GM18505 (cell line): ENCODE measurements around the gene TM9SF4.
"Not testable (repeated sequence)": the region's sequence is repeated elsewhere in the genome, so short reads cannot be mapped to it uniquely, and the experiment has no call there.

ENCODE experiments used
- ATAC-seq: cut with Tn5 transposase; IDR thresholded peaks from one replicate; pipeline ENCODE4 v1.9.1; 2021; ENCODE audit not compliant: unreplicated experiment
- POLR2A ChIP-seq: IDR thresholded peaks from 4 replicates; pipeline ENCODE4 v1.6.1; 2011; ENCODE audit warnings: borderline replicate concordance; ENCODE audit not compliant: insufficient read depth, insufficient read length; ENCODE audit errors: extremely low read depth

The TM9SF4 gene

DNA sequence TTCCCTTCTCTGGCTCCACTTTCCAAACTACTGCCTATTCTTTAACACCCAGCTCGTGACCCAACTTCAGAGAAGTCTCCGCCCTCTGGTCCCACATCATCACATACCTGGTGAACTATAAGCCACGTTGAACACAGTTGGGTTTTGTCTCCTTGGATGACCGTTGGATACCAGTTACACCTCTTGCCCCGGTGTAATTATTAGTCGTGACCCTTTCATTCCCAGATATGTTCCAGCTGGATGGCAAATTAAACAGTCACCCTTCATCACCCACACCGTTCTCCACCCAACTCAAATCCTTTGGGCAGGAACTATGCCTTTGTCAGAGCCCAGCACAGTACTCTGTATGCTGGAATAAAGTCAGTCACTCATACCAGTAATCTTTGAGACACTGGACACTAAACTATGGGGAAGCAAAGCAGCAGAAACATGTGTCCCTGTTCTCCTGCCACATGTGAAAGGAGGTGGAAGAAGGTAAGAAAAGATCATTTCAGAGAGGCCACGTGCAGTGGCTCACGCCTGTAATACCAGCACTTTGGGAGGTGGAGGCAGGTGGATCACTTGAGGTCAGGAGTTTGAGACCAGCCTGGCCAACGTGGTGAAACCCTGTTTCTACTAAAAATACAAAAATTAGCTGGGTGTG, 75.6 kb downstream of the TM9SF4 start:
- TF ChIP-seq POLR2A: no peak
- ATAC-seq: no peak

DNA sequence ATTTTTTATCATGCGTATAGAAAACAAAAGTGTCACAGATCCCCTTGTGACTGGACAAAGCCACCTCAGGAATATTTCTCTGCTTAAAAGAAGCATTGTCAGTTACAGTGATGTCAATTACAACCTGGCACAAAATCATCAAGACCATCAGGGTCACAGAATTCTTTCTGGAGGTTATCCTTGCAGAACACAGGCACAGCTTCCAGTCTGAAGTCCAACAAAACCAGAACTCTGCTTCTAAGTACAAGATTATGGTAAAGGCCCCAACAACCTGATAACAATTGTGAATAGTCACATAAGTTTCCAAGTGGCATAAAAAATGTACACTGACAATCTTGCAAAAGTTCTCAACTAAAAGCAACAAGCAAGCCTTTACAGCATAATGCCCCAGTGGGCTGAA, 77.0 kb downstream of the TM9SF4 start:
- no peak for TF ChIP-seq POLR2A
- ATAC-seq: no peak

DNA sequence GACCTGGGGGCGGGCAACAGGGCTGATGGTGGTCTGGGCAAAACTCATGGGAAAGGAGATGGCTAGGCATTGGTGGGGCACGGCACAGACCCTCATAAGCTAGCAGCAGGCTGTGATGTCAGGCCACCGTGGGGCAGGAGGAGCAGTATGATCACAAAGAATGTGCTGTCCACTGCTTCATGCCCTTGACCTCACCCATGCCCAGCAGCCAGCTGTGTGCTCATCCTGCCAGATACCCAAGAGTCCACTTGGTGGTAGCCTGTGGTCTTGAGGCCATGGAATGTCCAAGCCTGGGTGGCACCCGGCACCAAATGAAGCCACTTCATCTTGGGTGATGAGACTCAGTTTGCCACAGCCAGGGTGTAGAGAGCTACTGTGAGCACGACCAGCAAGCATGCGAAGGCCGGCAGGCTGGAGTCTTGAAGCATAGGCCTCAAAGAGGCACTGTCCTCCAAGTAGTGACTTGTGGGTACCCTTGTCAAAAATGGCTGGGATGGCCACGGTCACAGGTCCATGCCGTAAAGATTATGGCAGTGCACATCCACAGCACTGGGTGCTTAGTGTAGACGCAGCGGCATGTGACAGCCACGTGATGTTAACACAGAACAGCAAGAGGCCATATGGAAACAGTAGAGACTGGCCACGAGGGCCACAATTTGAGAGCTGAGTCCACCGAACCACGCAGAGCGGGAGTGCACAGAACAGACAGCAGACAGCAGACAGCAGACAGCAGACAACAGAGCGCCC, 79.0 kb downstream of the TM9SF4 start:
- no peak for TF ChIP-seq POLR2A
- no peak for ATAC-seq

DNA sequence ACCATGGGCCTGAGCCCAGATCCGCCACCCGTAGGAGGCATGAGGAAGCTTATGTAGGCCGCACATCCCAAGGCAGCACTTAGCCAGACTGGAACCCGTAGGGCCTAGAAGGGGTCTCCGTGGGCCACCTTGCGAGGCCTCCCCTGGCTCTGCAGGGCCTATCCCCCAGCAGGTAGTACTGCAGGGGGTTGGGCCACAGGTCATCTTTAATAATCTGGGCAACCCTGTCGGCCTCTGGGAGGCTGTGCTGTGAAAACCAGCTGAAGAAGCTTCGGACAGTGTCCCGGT, 79.6 kb downstream of the TM9SF4 start:
- TF ChIP-seq POLR2A: no peak
- no peak for ATAC-seq

DNA sequence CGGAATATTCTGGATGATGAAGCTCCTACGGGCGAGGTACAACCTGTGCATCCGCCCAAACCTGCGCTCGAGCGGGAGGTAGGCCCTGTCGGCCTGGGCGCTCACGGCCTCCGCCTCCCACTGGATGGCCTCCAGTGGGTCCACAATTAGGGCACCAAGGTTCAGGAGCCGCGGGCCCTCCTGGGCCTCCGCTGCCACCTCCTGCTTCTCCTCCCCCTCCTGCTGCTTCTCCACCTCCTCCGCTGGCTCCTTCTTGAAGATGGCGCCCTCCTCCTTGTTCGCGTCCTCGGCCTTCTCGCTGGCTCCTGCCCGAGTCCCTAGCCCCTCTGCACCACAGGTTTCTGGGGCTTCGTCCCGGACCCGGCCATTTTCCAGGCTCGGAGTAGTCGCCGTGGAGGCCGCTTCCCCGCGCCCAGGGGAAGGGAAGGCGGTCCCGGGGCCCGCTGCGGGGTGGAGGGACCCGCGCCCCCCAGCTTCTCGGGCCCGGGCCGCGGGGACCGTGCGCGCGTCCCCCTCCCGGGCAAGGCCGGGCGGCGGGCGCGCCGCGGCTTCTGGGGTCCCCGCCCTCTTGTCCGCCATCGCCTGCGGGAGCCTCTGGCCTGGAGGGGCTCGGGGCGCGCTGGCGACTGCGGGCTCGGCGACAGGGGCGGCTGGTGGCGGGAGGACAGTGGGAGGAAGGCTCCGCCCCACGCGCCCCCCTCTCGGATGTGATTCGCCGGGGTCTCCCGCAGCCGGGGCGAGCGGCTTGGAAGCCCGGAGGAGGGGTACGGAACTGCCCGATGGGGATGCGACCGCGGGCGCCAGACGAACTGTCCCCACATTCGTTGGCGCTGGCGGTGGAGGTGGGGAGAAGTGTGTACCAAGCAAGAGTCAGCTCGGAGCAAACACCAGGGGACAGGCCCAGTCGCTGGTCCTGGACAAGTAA, 80.4 kb downstream of the TM9SF4 start:
- TF ChIP-seq POLR2A: no peak
- no peak for ATAC-seq

DNA sequence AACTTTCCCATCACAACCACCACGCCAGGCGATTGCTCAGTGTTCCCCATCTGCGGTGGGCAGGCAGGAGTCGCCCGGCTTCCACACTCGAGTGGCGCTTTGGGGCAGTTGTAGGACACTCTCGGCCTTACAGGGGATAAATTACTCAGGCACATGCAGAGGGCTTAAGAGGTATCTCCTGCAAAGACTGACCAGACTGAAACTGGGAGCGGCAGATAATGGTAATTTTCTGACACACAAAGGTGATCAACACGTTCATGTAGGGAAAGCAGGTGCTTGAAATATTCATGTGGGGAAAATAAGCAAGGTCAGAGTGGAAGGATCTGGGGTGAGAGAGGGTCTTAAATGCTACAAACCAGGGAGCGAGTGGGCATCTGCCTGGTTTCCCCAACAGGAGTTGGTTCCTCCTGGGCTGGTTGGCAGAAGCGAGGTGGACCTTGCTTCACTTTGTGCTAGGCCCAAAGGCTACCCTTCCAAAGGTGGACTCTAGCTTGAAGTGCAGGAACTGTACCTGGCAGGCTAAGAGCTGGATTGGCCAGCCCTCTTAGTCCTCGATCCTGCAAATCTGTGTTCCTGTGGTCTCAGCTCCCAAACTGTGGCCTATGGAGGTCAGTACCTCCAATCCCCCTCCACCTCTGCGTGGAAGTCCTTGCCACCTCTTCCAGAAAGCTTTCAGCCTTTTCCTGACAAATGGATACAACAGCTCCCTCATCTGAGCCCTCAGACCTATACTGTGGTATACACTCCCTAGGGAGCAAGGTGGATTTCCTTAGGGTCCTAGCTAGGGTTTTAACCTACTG, 81.3 kb downstream of the TM9SF4 start:
- no peak for ATAC-seq
- TF ChIP-seq POLR2A: peak; percentile 22

DNA sequence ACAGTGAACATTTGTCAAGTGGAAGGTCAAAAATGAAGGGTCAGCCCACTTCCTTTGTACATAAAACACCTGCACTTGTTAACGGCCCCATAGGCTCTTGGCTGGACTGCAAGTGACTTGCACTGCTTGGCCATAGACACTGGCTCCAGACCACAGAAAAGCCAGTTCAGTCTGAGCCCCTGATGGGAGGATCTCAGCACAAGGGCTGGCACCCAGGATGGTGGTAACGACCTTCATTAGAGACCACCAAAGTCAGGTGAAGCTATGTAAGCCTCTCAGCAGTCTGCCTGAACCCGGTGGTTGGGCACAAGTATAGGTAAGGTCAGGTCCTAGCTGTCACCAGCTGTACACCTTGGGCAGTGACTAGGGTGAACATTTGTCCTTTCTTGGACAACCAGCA, 81.9 kb downstream of the TM9SF4 start:
- TF ChIP-seq POLR2A: peak; percentile 24
- no peak for ATAC-seq

DNA sequence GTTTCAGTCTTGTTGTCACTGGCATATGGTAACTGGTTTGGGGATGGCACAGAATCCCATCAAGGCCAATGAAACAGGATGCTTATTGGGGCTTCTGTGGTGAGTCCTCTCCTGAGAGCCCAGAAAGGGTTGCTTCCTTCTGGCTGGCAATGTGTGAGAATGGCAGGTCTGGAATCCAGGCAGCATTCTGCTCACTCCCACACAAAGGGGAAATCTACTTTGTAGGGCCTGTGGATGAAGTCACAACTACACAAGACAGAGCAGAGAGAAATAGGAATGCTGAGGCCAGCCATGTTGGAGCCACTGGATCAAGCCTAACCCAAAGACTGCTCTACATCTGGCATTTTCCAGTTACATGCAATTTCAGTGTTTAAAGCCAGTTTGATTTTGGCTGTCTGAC, 82.4 kb downstream of the TM9SF4 start:
- no peak for ATAC-seq

DNA sequence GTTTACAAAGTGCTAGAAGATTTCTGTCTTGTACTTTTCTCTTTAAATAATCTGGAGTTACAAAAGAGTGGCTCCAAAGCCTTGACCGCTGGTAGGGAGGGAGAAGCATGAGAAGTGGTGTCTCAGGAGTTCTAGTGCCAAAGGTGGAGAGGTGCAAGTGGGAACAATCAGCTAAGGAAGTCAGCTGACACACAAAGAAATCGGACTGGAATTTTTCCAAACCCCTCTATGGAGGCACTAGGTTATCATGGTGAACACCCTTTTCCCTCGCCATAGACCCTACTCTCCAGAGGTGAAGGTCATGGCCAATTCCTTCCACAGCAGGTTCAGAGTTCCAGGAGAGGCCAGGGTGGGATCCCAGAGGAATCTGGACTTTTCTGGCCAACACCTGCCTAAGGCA, 83.2 kb downstream of the TM9SF4 start:
- no peak for TF ChIP-seq POLR2A
- ATAC-seq: no peak

More for the DNA sequence above, 82.4 kb downstream of the TM9SF4 start:
- no peak for TF ChIP-seq POLR2A

DNA sequence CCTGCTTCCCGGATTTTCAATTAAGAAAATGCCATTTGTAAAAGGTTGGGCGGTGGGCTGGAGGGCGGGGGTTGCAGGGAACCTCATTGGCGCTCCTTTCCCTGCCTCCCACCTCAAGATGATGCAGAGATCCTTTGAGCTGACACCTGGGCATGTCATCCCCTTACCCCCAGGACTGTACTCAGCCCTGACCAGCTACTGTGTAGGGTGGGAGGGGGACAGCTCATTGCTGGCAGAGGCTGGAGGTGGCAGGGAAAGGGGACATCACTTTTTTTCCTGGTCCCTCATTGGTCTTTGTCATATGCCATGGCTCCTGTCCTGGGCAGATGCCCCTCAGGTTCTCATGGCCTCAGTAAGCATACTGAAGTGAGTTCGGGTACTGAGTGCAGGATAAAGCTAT, 83.8 kb downstream of the TM9SF4 start:
- ATAC-seq: not testable (repeated sequence)

DNA sequence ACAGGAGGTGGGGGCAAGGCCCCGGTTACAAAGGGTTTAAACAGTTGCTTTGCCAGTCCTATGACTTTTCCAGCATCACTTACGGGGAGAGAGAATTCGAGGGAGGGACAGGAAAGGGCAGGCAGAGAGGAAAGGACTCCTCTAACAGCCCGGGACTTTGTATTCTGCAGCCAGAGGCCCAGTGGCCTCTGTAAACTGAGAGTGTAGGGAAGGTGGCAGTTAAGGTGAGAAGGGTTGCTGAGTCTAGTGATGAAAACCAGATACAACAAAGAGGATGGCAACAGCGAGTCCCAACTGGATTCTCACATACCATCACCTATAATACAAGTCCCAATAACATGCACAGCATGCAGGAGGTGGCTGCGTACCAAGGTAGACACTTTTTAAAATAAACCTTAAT, 84.5 kb downstream of the TM9SF4 start:
- TF ChIP-seq POLR2A: no peak
- ATAC-seq: no peak

DNA sequence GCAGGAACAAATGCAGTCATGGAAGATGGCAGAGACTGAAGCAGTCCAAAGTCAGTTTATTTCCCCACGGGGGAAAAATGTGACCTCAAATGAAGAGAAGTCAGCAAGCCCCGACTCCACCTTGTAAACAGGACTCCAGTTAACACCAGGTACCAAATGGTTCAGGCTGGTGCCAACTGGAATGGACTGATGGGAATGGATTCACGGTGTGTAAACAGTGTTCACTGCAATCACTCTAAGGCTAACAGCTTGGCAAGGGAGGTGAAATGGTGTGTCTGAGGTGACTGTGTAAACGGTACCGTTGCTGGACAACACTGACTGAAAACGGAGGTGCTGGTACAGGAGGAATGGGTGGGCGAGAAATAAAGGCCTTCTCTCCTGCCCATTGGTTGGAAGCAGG, 86.1 kb downstream of the TM9SF4 start:
- no peak for ATAC-seq
- no peak for TF ChIP-seq POLR2A

DNA sequence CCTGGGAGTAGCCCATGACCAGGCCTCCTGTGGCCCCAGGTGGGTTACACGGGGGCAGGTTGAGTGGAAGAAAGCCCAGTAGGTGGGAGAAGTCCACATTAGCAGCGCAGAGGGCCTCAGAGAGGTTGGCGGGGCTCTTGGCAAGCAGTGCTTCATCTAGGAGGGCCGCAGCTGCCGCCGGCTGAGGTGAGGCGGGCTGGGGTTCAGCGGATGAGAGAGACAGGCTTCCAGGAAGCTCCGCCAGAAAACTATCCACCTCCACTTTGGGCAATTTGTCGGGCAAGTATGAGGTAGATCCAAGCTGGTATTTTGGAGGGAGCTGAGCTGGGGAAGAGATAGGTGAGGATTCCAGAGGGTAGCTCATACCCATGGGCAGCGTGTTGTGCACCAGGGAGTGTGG, 87.1 kb downstream of the TM9SF4 start:
- not testable (repeated sequence) for ATAC-seq

DNA sequence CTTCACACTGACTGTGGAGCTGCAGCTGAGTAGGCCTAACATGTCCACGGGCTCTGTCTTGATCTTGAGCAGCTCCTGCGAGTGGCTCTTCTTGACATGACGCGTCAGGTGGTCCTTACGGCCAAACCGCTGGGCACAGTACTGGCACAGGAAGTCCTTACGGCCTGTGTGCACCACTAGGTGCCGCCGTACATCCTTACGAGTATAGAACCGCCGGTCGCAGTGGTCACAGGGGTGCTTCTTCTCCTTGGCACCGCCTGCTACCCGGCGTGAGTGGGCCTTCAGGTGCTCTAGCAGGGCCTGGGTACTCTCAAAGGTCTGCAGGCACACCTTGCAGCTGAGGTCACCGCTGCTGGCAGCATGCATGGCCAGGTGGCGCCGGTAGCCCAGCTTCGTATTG, 87.6 kb downstream of the TM9SF4 start:
- ATAC-seq: not testable (repeated sequence)
